ENCODE results near the gene ITIH6.
"Not testable (repeated sequence)": the region's sequence is repeated elsewhere in the genome, so short reads cannot be mapped to it uniquely, and the experiment has no call there.

The ITIH6 gene

GRCh38 chrX:54798137-54798536 is at the start of gene ITIH6:
Gene ITIH6, minus strand, starts transcription at chrX:54798255. Its CDS starts 45 bp downstream, at chrX:54798210.
- Histone ChIP-seq H3K27me3 (no peaks in the 10 kb centered on the region), H3K36me3 (no peaks in the 10 kb centered on the region), H3K9me3 (no peaks in the 10 kb centered on the region), H3K27ac (no peak within 1 kb of the TSS), H3K4me1 (ENCODE audit: control insufficient read depth in 1 of 2, insufficient read depth in 1 of 2, low read depth in 1 of 2, low read length in 1 of 2) (no peaks in the 10 kb centered on the region), H3K4me3 (ENCODE audit: low read depth in 1 of 2, low read length in 1 of 2) (no peak within 1 kb of the TSS)
- no peak for TF ChIP-seq CTCF (IDR thresholded peaks at IDR 0.05)

- H3K27me3 ChIP-seq; H3K9me3 ChIP-seq; H3K4me3 ChIP-seq (ENCODE audit: low read depth in 1 of 2, low read length in 1 of 2): not testable (repeated sequence)
Measured at GRCh38 chrX:54847700-54848099, 49.6 kb upstream of the ITIH6 start.

GRCh38 chrX:54843050-54843449 is 45.0 kb upstream of the ITIH6 start:
- Histone ChIP-seq H3K9me3 (no peaks in the 10 kb centered on the region), H3K4me3 (ENCODE audit: low read depth in 1 of 2, low read length in 1 of 2) (no peak overlapping the region)

More at GRCh38 chrX:54847700-54848099, 49.6 kb upstream of the ITIH6 start:
- H3K4me1 ChIP-seq (ENCODE audit: control insufficient read depth in 1 of 2, insufficient read depth in 1 of 2, low read depth in 1 of 2, low read length in 1 of 2); H3K36me3 ChIP-seq; H3K27ac ChIP-seq: not testable (repeated sequence)

GRCh38 chrX:54842607-54843006 is 44.6 kb upstream of the ITIH6 start:
- H3K9me3 ChIP-seq, result no peaks in the 10 kb centered on the region
- H3K27ac ChIP-seq, result no peak overlapping the region
- no peaks in the 10 kb centered on the region for H3K4me1 ChIP-seq (ENCODE audit: control insufficient read depth in 1 of 2, insufficient read depth in 1 of 2, low read depth in 1 of 2, low read length in 1 of 2)
- H3K36me3 ChIP-seq, result no peaks in the 10 kb centered on the region
- no peak overlapping the region for H3K4me3 ChIP-seq (ENCODE audit: low read depth in 1 of 2, low read length in 1 of 2)
- TF ChIP-seq CTCF (IDR thresholded peaks at IDR 0.05), result no peak
- H3K27me3 ChIP-seq, result no peaks in the 10 kb centered on the region

More at GRCh38 chrX:54843050-54843449, 45.0 kb upstream of the ITIH6 start:
- Histone ChIP-seq H3K4me1 (ENCODE audit: control insufficient read depth in 1 of 2, insufficient read depth in 1 of 2, low read depth in 1 of 2, low read length in 1 of 2) (no peaks in the 10 kb centered on the region), H3K27me3 (no peaks in the 10 kb centered on the region), H3K36me3 (no peaks in the 10 kb centered on the region), H3K27ac (no peak overlapping the region)
- no peak for TF ChIP-seq CTCF (IDR thresholded peaks at IDR 0.05)

GRCh38 chrX:54841184-54841874 is 43.3 kb upstream of the ITIH6 start:
- not testable (repeated sequence) for H3K36me3 ChIP-seq; H3K4me1 ChIP-seq (ENCODE audit: control insufficient read depth in 1 of 2, insufficient read depth in 1 of 2, low read depth in 1 of 2, low read length in 1 of 2); H3K27ac ChIP-seq; H3K27me3 ChIP-seq; H3K9me3 ChIP-seq; H3K4me3 ChIP-seq (ENCODE audit: low read depth in 1 of 2, low read length in 1 of 2)

- no peak overlapping the region for H3K27ac ChIP-seq
- H3K9me3 ChIP-seq, result no peaks in the 10 kb centered on the region
- H3K27me3 ChIP-seq, result no peaks in the 10 kb centered on the region
- H3K4me1 ChIP-seq (ENCODE audit: control insufficient read depth in 1 of 2, insufficient read depth in 1 of 2, low read depth in 1 of 2, low read length in 1 of 2), result no peaks in the 10 kb centered on the region
- no peak overlapping the region for H3K4me3 ChIP-seq (ENCODE audit: low read depth in 1 of 2, low read length in 1 of 2)
- TF ChIP-seq CTCF (IDR thresholded peaks at IDR 0.05), result no peak
- H3K36me3 ChIP-seq, result no peaks in the 10 kb centered on the region
Measured at GRCh38 chrX:54838583-54838982, 40.5 kb upstream of the ITIH6 start.

Measured in neutrophil (primary cell).